ENCODE results near the gene TBC1D10B.

- TF ChIP-seq ZNF664 (tag by site-specific recombination; IDR thresholded peaks at IDR 0.05) (no peak), ZNF510 (tag by site-specific recombination; IDR thresholded peaks at IDR 0.05; ENCODE audit: insufficient replicate concordance) (no peak), CTCF (tag by site-specific recombination; IDR thresholded peaks at IDR 0.05) (no peak), ZSCAN5A (tag by site-specific recombination; IDR thresholded peaks at IDR 0.05) (peak; percentile 71; the same call in 1 of the 2 replicates), PRDM10 (tag by site-specific recombination; IDR thresholded peaks at IDR 0.05) (no peak), KLF10 (tag by site-specific recombination; IDR thresholded peaks at IDR 0.05) (no peak)
These were observed 15.7 kb downstream of the TBC1D10B start for GRCh38 chr16:30354423-30355143.
